ENCODE results near the gene UBE2QL1.

The UBE2QL1 gene

DNA sequence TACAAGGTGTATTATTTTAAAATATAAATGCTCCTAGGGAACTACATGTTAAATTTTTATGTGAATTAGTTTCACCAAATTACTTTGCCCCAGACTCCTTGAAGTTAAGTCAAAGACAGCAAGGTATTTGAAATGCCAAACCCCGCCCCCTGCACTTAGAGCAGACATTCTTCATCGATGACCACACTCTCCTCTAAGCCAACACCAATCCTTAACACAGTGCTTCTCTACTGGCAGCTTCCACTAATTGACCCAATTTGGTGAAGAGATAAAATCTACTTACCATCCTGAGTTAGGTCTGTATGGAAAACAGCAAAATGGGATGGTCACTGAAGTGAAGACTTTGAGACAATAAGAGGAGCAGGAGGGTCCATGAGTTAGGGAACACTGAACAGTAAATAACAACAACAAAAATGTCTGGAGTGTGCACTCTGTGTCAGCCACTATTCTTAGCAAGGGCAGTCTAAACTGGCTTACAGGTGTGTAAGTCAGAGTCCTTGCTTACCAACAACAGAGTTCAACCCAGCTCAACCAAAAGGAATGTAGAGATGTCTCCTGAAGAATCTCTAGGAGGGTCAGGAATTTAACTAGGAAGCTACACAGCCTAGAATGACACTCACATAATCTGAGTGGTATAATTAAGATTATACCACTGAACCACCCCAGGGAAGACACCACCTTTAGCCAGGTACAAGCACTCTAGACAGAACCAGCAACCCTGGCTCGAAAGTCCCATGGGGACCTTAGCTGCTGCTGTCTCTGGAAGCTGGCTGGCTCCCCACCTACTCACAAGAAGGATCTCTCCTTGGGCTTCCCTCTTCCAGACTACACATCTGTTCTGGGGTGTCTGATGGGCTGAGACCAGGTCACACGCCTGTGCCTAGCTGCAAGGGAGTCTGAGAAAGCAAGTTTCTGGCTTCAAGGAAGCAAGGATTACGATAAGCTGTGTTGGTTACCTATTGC is 8.8 kb upstream of the UBE2QL1 start:
- no peaks in the 10 kb centered on the region for H3K36me3 ChIP-seq (ENCODE audit: low read depth)
- no peak overlapping the region for H3K27ac ChIP-seq (ENCODE audit: poor library complexity, severe bottlenecking)
- ATAC-seq (ENCODE audit: low read depth), result peak; percentile 56; the same call in 2 of the 3 replicates

GRCh38 chr5:6442333-6442732 is 6.3 kb upstream of the UBE2QL1 start:
- Histone ChIP-seq H3K9me3 (ENCODE audit: severe bottlenecking) (peaks cover 3% of the 10 kb centered on the region), H3K27me3 (ENCODE audit: insufficient read depth, poor library complexity, severe bottlenecking) (no peaks in the 10 kb centered on the region), H3K4me3 (ENCODE audit: severe bottlenecking) (no peak overlapping the region), H3K4me1 (ENCODE audit: insufficient read depth, poor library complexity, severe bottlenecking) (no peaks in the 10 kb centered on the region), H3K27ac (ENCODE audit: poor library complexity, severe bottlenecking) (no peak overlapping the region), H3K36me3 (ENCODE audit: low read depth) (no peaks in the 10 kb centered on the region)
- ATAC-seq (ENCODE audit: low read depth), result no peak
- DNase-seq (ENCODE audit: low spot score), result no peak
- no peak for TF ChIP-seq CTCF (IDR thresholded peaks at IDR 0.05; ENCODE audit: poor library complexity, severe bottlenecking)

More for the DNA sequence above, 8.8 kb upstream of the UBE2QL1 start:
- Histone ChIP-seq H3K4me3 (ENCODE audit: severe bottlenecking) (no peak overlapping the region), H3K4me1 (ENCODE audit: insufficient read depth, poor library complexity, severe bottlenecking) (peaks cover 6% of the 10 kb centered on the region), H3K9me3 (ENCODE audit: severe bottlenecking) (peaks cover 3% of the 10 kb centered on the region), H3K27me3 (ENCODE audit: insufficient read depth, poor library complexity, severe bottlenecking) (no peaks in the 10 kb centered on the region)
- no peak for DNase-seq (ENCODE audit: low spot score)
- no peak for TF ChIP-seq CTCF (IDR thresholded peaks at IDR 0.05; ENCODE audit: poor library complexity, severe bottlenecking)

- Histone ChIP-seq H3K4me3 (ENCODE audit: severe bottlenecking) (no peak overlapping the region), H3K36me3 (ENCODE audit: low read depth) (no peaks in the 10 kb centered on the region), H3K27me3 (ENCODE audit: insufficient read depth, poor library complexity, severe bottlenecking) (no peaks in the 10 kb centered on the region), H3K9me3 (ENCODE audit: severe bottlenecking) (peaks cover 3% of the 10 kb centered on the region), H3K4me1 (ENCODE audit: insufficient read depth, poor library complexity, severe bottlenecking) (no peaks in the 10 kb centered on the region), H3K27ac (ENCODE audit: poor library complexity, severe bottlenecking) (no peak overlapping the region)
- DNase-seq (ENCODE audit: low spot score) (no peak), ATAC-seq (ENCODE audit: low read depth) (no peak)
- no peak for TF ChIP-seq CTCF (IDR thresholded peaks at IDR 0.05; ENCODE audit: poor library complexity, severe bottlenecking)
Measured at GRCh38 chr5:6443326-6443725, 5.3 kb upstream of the UBE2QL1 start.

DNA sequence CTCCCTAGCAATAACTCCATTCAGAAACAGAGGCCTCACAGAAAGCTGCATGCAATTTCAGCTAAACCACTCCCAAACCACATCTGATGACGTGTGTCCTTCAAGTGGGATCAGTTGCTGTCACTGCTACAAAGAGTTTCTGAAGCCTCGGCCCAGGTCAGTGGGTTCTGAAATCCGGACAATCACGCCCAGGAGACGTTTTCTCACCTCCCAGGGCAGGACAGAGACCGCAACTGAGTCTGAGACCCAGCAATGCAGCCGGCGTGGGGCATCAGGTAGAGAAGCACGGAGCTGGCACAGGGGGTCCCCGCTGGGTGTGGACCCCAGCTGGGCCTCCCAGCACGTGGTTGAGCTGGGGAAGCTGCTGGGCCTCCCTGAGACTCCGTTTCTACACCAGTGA is 2.6 kb upstream of the UBE2QL1 start:
- H3K27me3 ChIP-seq (ENCODE audit: insufficient read depth, poor library complexity, severe bottlenecking), result peaks cover 24% of the 10 kb centered on the region
- no peak for ATAC-seq (ENCODE audit: low read depth)
- no peak for TF ChIP-seq CTCF (IDR thresholded peaks at IDR 0.05; ENCODE audit: poor library complexity, severe bottlenecking)

More for the DNA sequence above, 2.6 kb upstream of the UBE2QL1 start:
- Histone ChIP-seq H3K36me3 (ENCODE audit: low read depth) (no peaks in the 10 kb centered on the region), H3K27ac (ENCODE audit: poor library complexity, severe bottlenecking) (no peak overlapping the region), H3K4me3 (ENCODE audit: severe bottlenecking) (no peak overlapping the region), H3K4me1 (ENCODE audit: insufficient read depth, poor library complexity, severe bottlenecking) (no peaks in the 10 kb centered on the region), H3K9me3 (ENCODE audit: severe bottlenecking) (no peaks in the 10 kb centered on the region)
- DNase-seq (ENCODE audit: low spot score), result no peak

Data from RWPE2 (cell line).